Loucy (cell line): ENCODE results near the gene RPL10.

Source experiments
- H2AFZ ChIP-seq: fragments of 200-600 bp; sonication (generic); 2 replicates; pipeline ENCODE4 v1.6.0; 2016; ENCODE audit warnings: antibody characterized with exemption, mild to moderate bottlenecking, low read length, moderate library complexity
- H3F3A ChIP-seq: fragments of 200-600 bp; 2 replicates; pipeline ENCODE4 v1.6.0; 2016; ENCODE audit warnings: antibody characterized with exemption, low read depth, mild to moderate bottlenecking
- H3K27me3 ChIP-seq: fragments of 200-600 bp; sonication (generic); 2 replicates; pipeline ENCODE4 v1.6.1; 2014; ENCODE audit warnings: low read length, mild to moderate bottlenecking; ENCODE audit not compliant: insufficient read depth, poor library complexity, severe bottlenecking
- H3K36me3 ChIP-seq: fragments of 200-600 bp; sonication (generic); 2 replicates; pipeline ENCODE4 v1.6.1; 2016; ENCODE audit warnings: low read length; ENCODE audit not compliant: insufficient read depth
- H3K4me1 ChIP-seq: fragments of 200-600 bp; sonication (generic); 2 replicates; pipeline ENCODE4 v1.5.1; 2014; ENCODE audit warnings: low read length, mild to moderate bottlenecking; ENCODE audit not compliant: insufficient read depth, poor library complexity, severe bottlenecking
- H3K4me2 ChIP-seq: fragments of 200-600 bp; sonication (generic); 2 replicates; pipeline ENCODE4 v1.6.0; 2014; ENCODE audit warnings: antibody characterized with exemption, low read length, low read depth, mild to moderate bottlenecking; ENCODE audit not compliant: poor library complexity, severe bottlenecking
- H3K4me3 ChIP-seq: fragments of 200-600 bp; sonication (generic); 2 replicates; pipeline ENCODE4 v1.5.1; 2014; ENCODE audit warnings: low read length, mild to moderate bottlenecking, mixed read lengths; ENCODE audit not compliant: poor library complexity, severe bottlenecking
- H3K79me2 ChIP-seq: fragments of 200-600 bp; sonication (generic); 2 replicates; pipeline ENCODE4 v1.6.1; 2014; ENCODE audit warnings: low read length; ENCODE audit not compliant: insufficient read depth
- H3K9ac ChIP-seq: fragments of 200-600 bp; sonication (generic); 2 replicates; pipeline ENCODE4 v1.6.0; 2014; ENCODE audit warnings: mild to moderate bottlenecking, low read depth, low read length, moderate library complexity; ENCODE audit not compliant: poor library complexity, severe bottlenecking
- H3K9me2 ChIP-seq: fragments of 200-600 bp; sonication (generic); replicated peaks from 2 replicates; pipeline ENCODE4 v1.6.1; 2016; ENCODE audit warnings: low read depth, low read length, mixed read lengths
- H3K9me3 ChIP-seq: fragments of 200-600 bp; sonication (generic); 2 replicates; pipeline ENCODE4 v1.6.1; 2014; ENCODE audit warnings: mild to moderate bottlenecking, antibody characterized with exemption, low read length, low read depth; ENCODE audit not compliant: insufficient read depth
- H4K20me1 ChIP-seq: fragments of 200-600 bp; sonication (generic); 2 replicates; pipeline ENCODE4 v1.6.0; 2014; ENCODE audit warnings: antibody characterized with exemption, low read length, mild to moderate bottlenecking; ENCODE audit not compliant: insufficient read depth, poor library complexity, severe bottlenecking
- CTCF ChIP-seq: fragments of 200-600 bp; sonication (generic); conservative IDR thresholded peaks from 2 replicates; pipeline ENCODE4 v1.5.1; 2014; ENCODE audit warnings: mild to moderate bottlenecking, antibody characterized with exemption, low read length
- EZH2phosphoT487 ChIP-seq: fragments of 200-600 bp; IDR thresholded peaks from 2 replicates; pipeline ENCODE4 v1.6.1; 2018; ENCODE audit warnings: antibody characterized with exemption, mild to moderate bottlenecking, moderate library complexity, borderline replicate concordance

Gene RPL10

GRCh38 chrX:154356596-154356995, 41.6 kb upstream of the RPL10 start:
- Histone ChIP-seq H3K4me3 (no peak overlapping the region), H3K36me3 (peaks cover 90% of the 10 kb centered on the region; the same call in 1 of the 2 replicates), H3K4me1 (no peaks in the 10 kb centered on the region), H3K9me2 (no peaks in the 10 kb centered on the region), H3K79me2 (peaks cover 8% of the 10 kb centered on the region; the same call in 1 of the 2 replicates), H3F3A (no peaks in the 10 kb centered on the region), H3K9me3 (no peaks in the 10 kb centered on the region), H3K9ac (no peak overlapping the region), H3K27me3 (no peaks in the 10 kb centered on the region), H3K4me2 (no peak overlapping the region), H4K20me1 (peaks cover 10% of the 10 kb centered on the region), H2AFZ (no peak overlapping the region)
- TF ChIP-seq EZH2phosphoT487 (no peak), CTCF (no peak)

GRCh38 chrX:154357205-154357604, 41.0 kb upstream of the RPL10 start:
- no peaks in the 10 kb centered on the region for H3K9me2 ChIP-seq
- no peak overlapping the region for H3K9ac ChIP-seq
- H3K4me1 ChIP-seq, result no peaks in the 10 kb centered on the region
- no peak overlapping the region for H2AFZ ChIP-seq
- TF ChIP-seq EZH2phosphoT487 (no peak), CTCF (no peak)
- no peak overlapping the region for H3K4me3 ChIP-seq
- H3K27me3 ChIP-seq, result no peaks in the 10 kb centered on the region
- H3K79me2 ChIP-seq, result peaks cover 8% of the 10 kb centered on the region; the same call in 1 of the 2 replicates
- H3K4me2 ChIP-seq, result no peak overlapping the region
- H3K9me3 ChIP-seq, result no peaks in the 10 kb centered on the region
- no peaks in the 10 kb centered on the region for H3F3A ChIP-seq
- peaks cover 10% of the 10 kb centered on the region for H4K20me1 ChIP-seq
- H3K36me3 ChIP-seq, result peaks cover 90% of the 10 kb centered on the region; the same call in 1 of the 2 replicates

GRCh38 chrX:154358011-154358410, 40.2 kb upstream of the RPL10 start:
- no peaks in the 10 kb centered on the region for H3K9me3 ChIP-seq
- peaks cover 10% of the 10 kb centered on the region for H4K20me1 ChIP-seq
- peaks cover 90% of the 10 kb centered on the region; the same call in 1 of the 2 replicates for H3K36me3 ChIP-seq
- no peak overlapping the region for H2AFZ ChIP-seq
- H3K79me2 ChIP-seq, result peaks cover 14% of the 10 kb centered on the region; the same call in 1 of the 2 replicates
- no peaks in the 10 kb centered on the region for H3K4me1 ChIP-seq
- H3K9me2 ChIP-seq, result no peaks in the 10 kb centered on the region
- H3F3A ChIP-seq, result no peaks in the 10 kb centered on the region
- no peak overlapping the region for H3K9ac ChIP-seq
- no peak overlapping the region for H3K4me2 ChIP-seq
- no peak overlapping the region for H3K4me3 ChIP-seq
- H3K27me3 ChIP-seq, result no peaks in the 10 kb centered on the region
- TF ChIP-seq EZH2phosphoT487 (no peak), CTCF (no peak)
